ENCODE data around the gene SYTL4.

DNA sequence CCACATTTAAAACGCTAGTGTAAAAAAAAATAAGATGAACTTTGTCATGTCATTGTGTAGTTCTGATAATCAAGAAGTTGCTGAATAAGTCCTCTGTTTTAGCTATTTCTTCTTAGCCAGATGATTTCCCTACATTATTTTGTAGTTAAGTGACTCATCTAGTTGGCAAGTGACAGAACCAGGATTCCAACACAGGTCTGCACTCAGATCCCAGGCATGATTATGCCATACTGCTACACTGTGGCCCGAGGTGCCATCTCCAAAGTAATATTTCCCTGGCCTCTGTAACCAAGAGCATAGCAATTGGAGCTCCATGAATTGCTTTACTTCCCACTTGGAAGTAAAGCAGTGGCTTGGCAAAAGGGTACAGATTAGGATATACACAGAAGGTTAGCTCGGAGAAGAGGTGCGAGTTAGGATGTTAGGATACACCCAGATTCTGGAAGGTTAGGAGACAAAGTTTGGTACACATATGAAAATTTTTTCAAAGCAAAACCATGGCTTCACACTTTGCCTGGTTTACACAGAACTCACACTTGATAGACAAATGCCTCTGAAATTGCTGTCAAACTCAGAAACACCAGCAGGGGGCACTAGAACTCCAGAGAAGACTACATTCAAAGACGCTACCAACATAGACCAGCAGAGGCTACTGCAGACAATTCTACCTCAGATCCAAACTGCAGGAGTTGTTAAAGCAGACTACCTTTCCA lies 46.5 kb downstream of the SYTL4 start:
- TF ChIP-seq EP300 (IDR thresholded peaks at IDR 0.05) (no peak), POLR2A (IDR thresholded peaks at IDR 0.05) (no peak), POLR2AphosphoS5 (IDR thresholded peaks at IDR 0.05) (no peak)
- TF ChIP-seq, protein P1, sequence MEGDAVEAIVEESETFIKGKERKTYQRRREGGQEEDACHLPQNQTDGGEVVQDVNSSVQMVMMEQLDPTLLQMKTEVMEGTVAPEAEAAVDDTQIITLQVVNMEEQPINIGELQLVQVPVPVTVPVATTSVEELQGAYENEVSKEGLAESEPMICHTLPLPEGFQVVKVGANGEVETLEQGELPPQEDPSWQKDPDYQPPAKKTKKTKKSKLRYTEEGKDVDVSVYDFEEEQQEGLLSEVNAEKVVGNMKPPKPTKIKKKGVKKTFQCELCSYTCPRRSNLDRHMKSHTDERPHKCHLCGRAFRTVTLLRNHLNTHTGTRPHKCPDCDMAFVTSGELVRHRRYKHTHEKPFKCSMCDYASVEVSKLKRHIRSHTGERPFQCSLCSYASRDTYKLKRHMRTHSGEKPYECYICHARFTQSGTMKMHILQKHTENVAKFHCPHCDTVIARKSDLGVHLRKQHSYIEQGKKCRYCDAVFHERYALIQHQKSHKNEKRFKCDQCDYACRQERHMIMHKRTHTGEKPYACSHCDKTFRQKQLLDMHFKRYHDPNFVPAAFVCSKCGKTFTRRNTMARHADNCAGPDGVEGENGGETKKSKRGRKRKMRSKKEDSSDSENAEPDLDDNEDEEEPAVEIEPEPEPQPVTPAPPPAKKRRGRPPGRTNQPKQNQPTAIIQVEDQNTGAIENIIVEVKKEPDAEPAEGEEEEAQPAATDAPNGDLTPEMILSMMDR (IDR thresholded peaks at IDR 0.05) = peak; percentile 74 to 93 (median 84)

All from upper lobe of left lung (tissue), 4 donors.